ENCODE measurements around the gene ZNF33A.
"Not testable (repeated sequence)": the region's sequence is repeated elsewhere in the genome, so short reads cannot be mapped to it uniquely, and the experiment has no call there.

The ZNF33A gene

GRCh38 chr10:38045129-38045528 is 34.7 kb downstream of the ZNF33A start:
- DNase-seq (ENCODE audit: low spot score): no peak

- no peak for DNase-seq (ENCODE audit: low spot score)
Measured at GRCh38 chr10:38047666-38048065, 37.2 kb downstream of the ZNF33A start.

- no peak for DNase-seq (ENCODE audit: low spot score)
Measured at GRCh38 chr10:38050212-38050611, 39.7 kb downstream of the ZNF33A start.

- DNase-seq (ENCODE audit: low spot score): no peak
Measured at GRCh38 chr10:38054361-38054797, 43.9 kb downstream of the ZNF33A start.

GRCh38 chr10:38055274-38055894 is 44.9 kb downstream of the ZNF33A start:
- not testable (repeated sequence) for DNase-seq (ENCODE audit: low spot score)

- not testable (repeated sequence) for DNase-seq (ENCODE audit: low spot score)
Measured at GRCh38 chr10:38069663-38070062, 59.2 kb downstream of the ZNF33A start.

GRCh38 chr10:38070501-38070900 is 60.0 kb downstream of the ZNF33A start:
- peak; percentile 64 for DNase-seq (ENCODE audit: low spot score)

GRCh38 chr10:38072552-38072951 is 62.1 kb downstream of the ZNF33A start:
- DNase-seq (ENCODE audit: low spot score): no peak

- no peak for DNase-seq (ENCODE audit: low spot score)
Measured at GRCh38 chr10:38076687-38077086, 66.2 kb downstream of the ZNF33A start.

- DNase-seq (ENCODE audit: low spot score): not testable (repeated sequence)
Measured at GRCh38 chr10:38093318-38093717, 82.8 kb downstream of the ZNF33A start.

- no peak for DNase-seq (ENCODE audit: low spot score)
Measured at GRCh38 chr10:38093816-38094157, 83.3 kb downstream of the ZNF33A start.

- peak; percentile 98 for DNase-seq (ENCODE audit: low spot score)
Measured at GRCh38 chr10:38094158-38094926, 83.9 kb downstream of the ZNF33A start, which contains the start of gene ZNF37A. Gene ZNF37A, plus strand, starts transcription at chr10:38094337. Its CDS starts 2,281 bp downstream, at chr10:38096618.

GRCh38 chr10:38094927-38095574 is 84.6 kb downstream of the ZNF33A start:
- no peak for DNase-seq (ENCODE audit: low spot score)

GRCh38 chr10:38102880-38103279 is 92.4 kb downstream of the ZNF33A start:
- no peak for DNase-seq (ENCODE audit: low spot score)

- no peak for DNase-seq (ENCODE audit: low spot score)
Measured at GRCh38 chr10:38103756-38104155, 93.3 kb downstream of the ZNF33A start.

- no peak for DNase-seq (ENCODE audit: low spot score)
Measured at GRCh38 chr10:38112159-38112558, 101.7 kb downstream of the ZNF33A start.

Data from Ammon's horn (tissue), 1 donor.